Fibroblast of pulmonary artery (primary cell): ENCODE results near the gene GSTM3.
"Not testable (repeated sequence)": the region's sequence is repeated elsewhere in the genome, so short reads cannot be mapped to it uniquely, and the experiment has no call there.

Source experiments
- DNase-seq: peaks from one replicate; pipeline ENCODE4 v3.0.0-alpha.2; 2010; ENCODE audit warnings: low read depth
- H3K4me3 ChIP-seq: replicated peaks from 2 replicates; pipeline ENCODE4 v1.5.1; 2011; ENCODE audit warnings: low read depth, mild to moderate bottlenecking, control low read depth, low read length, moderate library complexity
- CTCF ChIP-seq: IDR thresholded peaks from 2 replicates; pipeline ENCODE4 v1.5.1; 2011; ENCODE audit warnings: mild to moderate bottlenecking, control low read depth, low read length, inconsistent platforms; ENCODE audit errors: missing control alignments

GSTM3 gene

DNA sequence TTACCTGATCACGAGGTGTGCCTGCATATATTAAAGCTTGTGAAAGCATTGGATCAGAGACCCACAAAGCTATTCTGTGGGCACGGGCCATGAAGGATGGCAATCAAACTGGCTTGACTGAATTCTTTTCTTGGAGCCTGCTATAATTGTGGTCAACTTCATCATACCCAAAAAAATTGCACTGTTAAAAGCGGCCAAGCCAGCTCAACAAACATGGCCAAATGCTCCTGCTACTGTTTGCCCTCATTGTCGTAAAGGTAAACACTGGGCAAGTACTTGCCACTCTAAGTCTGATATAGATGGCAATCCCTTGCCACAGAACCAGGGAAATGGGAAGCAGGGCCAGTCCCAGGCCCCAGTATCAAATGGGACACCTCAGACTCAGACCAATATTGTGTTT is 35.4 kb downstream of the GSTM3 start:
- no peak for DNase-seq
- no peak overlapping the region for H3K4me3 ChIP-seq
- TF ChIP-seq CTCF = no peak

DNA sequence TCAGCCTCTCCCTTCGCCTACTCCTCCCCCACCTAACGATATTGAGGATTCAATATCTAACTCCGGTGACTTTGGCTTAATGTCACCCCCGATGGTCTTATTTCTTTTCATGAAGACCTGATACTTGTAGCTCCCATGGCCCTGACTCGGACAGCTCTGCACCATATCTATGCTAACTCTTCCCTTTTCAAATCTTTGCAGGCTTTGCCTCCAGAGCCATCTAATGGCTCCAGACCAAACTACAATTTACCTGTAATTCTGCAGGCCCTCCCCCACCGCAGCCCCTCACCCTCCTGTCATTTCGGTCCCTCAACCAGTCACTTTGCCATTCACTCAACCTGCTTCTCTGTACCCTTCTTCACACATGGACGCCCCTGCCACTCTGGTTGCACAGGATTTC is 36.7 kb downstream of the GSTM3 start:
- no peak for TF ChIP-seq CTCF
- no peak for DNase-seq
- no peak overlapping the region for H3K4me3 ChIP-seq

- DNase-seq, H3K4me3 ChIP-seq: not testable (repeated sequence)
Measured at GRCh38 chr1:109702940-109703339, 37.9 kb downstream of the GSTM3 start.

GRCh38 chr1:109697861-109698260 is 43.0 kb downstream of the GSTM3 start:
- DNase-seq, H3K4me3 ChIP-seq: not testable (repeated sequence)

DNA sequence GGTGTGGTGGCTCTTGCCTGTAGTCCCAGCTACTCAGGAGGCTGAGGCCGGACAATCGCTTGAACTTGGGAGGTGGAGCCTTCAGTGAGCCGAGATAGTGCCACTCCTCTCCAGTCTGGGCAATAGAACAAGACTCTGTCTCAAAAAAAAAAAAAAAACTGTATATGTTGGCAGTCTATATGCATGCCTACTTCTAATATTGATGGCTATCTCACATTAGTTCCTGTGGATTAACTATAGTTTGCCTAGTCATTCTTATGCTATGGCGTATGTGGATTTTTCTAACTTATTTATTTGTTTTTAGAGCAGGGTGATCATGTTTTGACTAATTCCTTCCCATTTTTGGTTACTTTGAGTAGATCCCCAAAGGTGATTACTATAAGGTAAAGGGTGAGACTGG is 43.8 kb downstream of the GSTM3 start:
- no peak for DNase-seq
- no peak for TF ChIP-seq CTCF
- no peak overlapping the region for H3K4me3 ChIP-seq

GRCh38 chr1:109695138-109695537 is 45.7 kb downstream of the GSTM3 start:
- DNase-seq, H3K4me3 ChIP-seq: not testable (repeated sequence)

DNA sequence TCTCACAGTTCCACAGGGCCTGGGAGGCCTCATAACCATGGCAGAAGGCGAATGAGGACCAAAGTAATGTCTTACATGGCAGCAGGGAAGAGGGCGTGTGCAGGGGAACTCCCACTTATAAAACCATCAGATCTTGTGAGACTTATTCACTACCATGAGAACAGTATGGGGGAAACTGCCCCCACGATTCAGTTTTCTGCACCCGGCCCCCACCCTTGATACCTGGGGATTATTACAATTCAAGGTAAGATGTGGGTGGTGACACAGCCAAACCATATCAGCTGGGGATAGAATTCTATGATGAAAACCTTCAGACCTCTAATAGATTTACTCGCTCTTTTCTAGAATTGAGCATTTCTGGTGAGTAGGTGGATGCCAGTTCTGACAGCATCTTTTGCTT is 46.4 kb downstream of the GSTM3 start:
- DNase-seq, H3K4me3 ChIP-seq: not testable (repeated sequence)

GRCh38 chr1:109691759-109692158 is 49.1 kb downstream of the GSTM3 start:
- no peak for DNase-seq
- H3K4me3 ChIP-seq = no peak overlapping the region
- TF ChIP-seq CTCF = no peak

- TF ChIP-seq CTCF = no peak
- H3K4me3 ChIP-seq = no peak overlapping the region
- no peak for DNase-seq
Measured at GRCh38 chr1:109689844-109690405, 50.9 kb downstream of the GSTM3 start.
